ENCODE measurements around the gene DGKZ.
"Not testable (repeated sequence)": the region's sequence is repeated elsewhere in the genome, so short reads cannot be mapped to it uniquely, and the experiment has no call there.

The DGKZ gene

GRCh38 chr11:46367244-46367915 lies 20.1 kb downstream of the DGKZ start:
- no peak for DNase-seq

GRCh38 chr11:46367916-46368267 lies 20.6 kb downstream of the DGKZ start:
- no peak for DNase-seq

GRCh38 chr11:46369458-46370152 lies 22.3 kb downstream of the DGKZ start:
- no peak for DNase-seq

- DNase-seq: no peak
Measured at GRCh38 chr11:46370253-46370652, 23.0 kb downstream of the DGKZ start.

- not testable (repeated sequence) for DNase-seq
Measured at GRCh38 chr11:46371262-46371661, 24.0 kb downstream of the DGKZ start.

- no peak for DNase-seq
Measured at GRCh38 chr11:46372086-46372485, 24.8 kb downstream of the DGKZ start.

- DNase-seq: not testable (repeated sequence)
Measured at GRCh38 chr11:46372501-46372900, 25.2 kb downstream of the DGKZ start.

GRCh38 chr11:46373787-46374740 lies 26.8 kb downstream of the DGKZ start:
- no peak for DNase-seq

GRCh38 chr11:46374815-46375214 lies 27.6 kb downstream of the DGKZ start:
- DNase-seq: no peak

- DNase-seq: no peak
Measured at GRCh38 chr11:46375392-46376101, 28.3 kb downstream of the DGKZ start.

- DNase-seq: no peak
Measured at GRCh38 chr11:46376258-46377050, 29.2 kb downstream of the DGKZ start.

- no peak for DNase-seq
Measured at GRCh38 chr11:46377290-46377689, 30.0 kb downstream of the DGKZ start.

GRCh38 chr11:46377831-46378230 lies 30.6 kb downstream of the DGKZ start:
- no peak for DNase-seq

- no peak for DNase-seq
Measured at GRCh38 chr11:46378296-46378695, 31.0 kb downstream of the DGKZ start.

GRCh38 chr11:46378811-46379481 lies 31.7 kb downstream of the DGKZ start:
- no peak for DNase-seq

- not testable (repeated sequence) for DNase-seq
Measured at GRCh38 chr11:46379482-46380293, 32.4 kb downstream of the DGKZ start.

- no peak for DNase-seq
Measured at GRCh38 chr11:46380340-46381047, 33.2 kb downstream of the DGKZ start.

GRCh38 chr11:46381048-46381818 lies 34.0 kb downstream of the DGKZ start, which contains the start of gene MDK:
MDK (plus strand) TSS chr11:46381669; CDS start chr11:46382058, 389 bp downstream.
- no peak for DNase-seq
